Astrocyte of the spinal cord (primary cell): ENCODE data around the gene PBLD.

Experiments
- DNase-seq: peaks from one replicate; pipeline ENCODE4 v3.0.0; 2011; ENCODE audit warnings: low read depth, low spot score
- H3K4me3 ChIP-seq: 2 replicates; pipeline ENCODE4 v1.5.1; 2011; ENCODE audit warnings: low read depth, mild to moderate bottlenecking, low read length, moderate library complexity
- in situ Hi-C: cut with HindIII; loops from 2 replicates; pipeline ENCODE4 v1.10.0; 2017; ENCODE audit warnings: low sequenced_read_pairs
- TF ChIP-seq, protein P1 (sequence below): IDR thresholded peaks from 2 replicates; pipeline ENCODE4 v1.5.1; 2012; ENCODE audit warnings: low read depth, mild to moderate bottlenecking, low read length, inconsistent platforms

Gene PBLD

DNA sequence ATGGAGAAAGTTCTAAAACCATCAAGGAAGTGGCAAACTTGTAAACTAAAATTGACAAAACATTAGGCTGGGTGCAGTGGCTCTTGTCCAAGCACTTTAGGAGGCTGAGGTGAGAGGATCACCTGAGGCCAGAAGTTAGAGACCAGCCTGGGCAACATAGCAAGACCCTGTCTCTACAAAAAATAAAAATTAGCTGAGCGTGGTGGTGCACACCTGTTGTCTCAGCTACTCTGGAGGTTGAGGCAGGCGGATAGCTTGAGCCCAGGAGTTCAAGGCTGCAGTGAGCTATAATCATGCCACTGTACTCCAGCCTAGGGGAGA, 30.3 kb downstream of the PBLD start:
- TF ChIP-seq, protein P1, sequence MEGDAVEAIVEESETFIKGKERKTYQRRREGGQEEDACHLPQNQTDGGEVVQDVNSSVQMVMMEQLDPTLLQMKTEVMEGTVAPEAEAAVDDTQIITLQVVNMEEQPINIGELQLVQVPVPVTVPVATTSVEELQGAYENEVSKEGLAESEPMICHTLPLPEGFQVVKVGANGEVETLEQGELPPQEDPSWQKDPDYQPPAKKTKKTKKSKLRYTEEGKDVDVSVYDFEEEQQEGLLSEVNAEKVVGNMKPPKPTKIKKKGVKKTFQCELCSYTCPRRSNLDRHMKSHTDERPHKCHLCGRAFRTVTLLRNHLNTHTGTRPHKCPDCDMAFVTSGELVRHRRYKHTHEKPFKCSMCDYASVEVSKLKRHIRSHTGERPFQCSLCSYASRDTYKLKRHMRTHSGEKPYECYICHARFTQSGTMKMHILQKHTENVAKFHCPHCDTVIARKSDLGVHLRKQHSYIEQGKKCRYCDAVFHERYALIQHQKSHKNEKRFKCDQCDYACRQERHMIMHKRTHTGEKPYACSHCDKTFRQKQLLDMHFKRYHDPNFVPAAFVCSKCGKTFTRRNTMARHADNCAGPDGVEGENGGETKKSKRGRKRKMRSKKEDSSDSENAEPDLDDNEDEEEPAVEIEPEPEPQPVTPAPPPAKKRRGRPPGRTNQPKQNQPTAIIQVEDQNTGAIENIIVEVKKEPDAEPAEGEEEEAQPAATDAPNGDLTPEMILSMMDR = no peak
- in situ Hi-C loops = no loop called here
- no peak overlapping the region for H3K4me3 ChIP-seq
- no peak for DNase-seq

DNA sequence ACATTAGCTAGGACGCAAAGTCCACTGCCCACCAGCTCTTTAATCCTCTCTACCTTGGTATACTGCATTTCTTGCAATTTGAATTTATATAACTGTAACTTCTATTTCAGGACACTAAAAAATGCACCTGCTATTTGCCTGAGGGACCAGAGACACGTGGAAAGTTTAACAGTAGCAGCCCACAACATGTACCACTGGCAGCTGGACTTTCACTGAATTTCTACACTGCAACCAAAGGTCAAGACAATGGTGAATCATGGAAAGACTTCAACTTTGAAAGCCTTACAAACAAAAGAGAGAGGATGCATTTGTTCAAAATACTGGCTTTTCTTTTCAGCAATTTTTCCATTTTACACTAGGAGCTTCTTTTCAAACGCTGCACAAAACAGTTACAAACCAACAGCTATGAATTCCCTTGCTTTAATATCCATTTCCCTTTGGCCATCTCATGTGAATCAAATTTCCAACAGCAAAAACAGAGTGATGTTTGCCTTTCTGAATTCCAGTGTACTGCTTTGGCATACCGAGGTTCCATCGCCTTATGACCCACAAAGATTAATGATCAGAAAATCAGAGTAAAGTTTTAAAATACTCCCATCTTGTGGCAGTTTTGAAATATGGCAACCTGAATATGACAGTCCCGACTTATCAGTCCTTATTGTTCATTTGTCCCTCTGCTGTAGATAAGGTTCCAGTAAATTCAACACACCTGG, 30.8 kb downstream of the PBLD start:
- no peak overlapping the region for H3K4me3 ChIP-seq
- peak; percentile 61 for DNase-seq
- TF ChIP-seq, protein P1 = peak; percentile 45
- in situ Hi-C loops = no loop called here

GRCh38 chr10:68301301-68301700, 31.4 kb downstream of the PBLD start:
- H3K4me3 ChIP-seq = no peak overlapping the region
- TF ChIP-seq, protein P1 = no peak
- in situ Hi-C loops = no loop called here
- DNase-seq = no peak

DNA sequence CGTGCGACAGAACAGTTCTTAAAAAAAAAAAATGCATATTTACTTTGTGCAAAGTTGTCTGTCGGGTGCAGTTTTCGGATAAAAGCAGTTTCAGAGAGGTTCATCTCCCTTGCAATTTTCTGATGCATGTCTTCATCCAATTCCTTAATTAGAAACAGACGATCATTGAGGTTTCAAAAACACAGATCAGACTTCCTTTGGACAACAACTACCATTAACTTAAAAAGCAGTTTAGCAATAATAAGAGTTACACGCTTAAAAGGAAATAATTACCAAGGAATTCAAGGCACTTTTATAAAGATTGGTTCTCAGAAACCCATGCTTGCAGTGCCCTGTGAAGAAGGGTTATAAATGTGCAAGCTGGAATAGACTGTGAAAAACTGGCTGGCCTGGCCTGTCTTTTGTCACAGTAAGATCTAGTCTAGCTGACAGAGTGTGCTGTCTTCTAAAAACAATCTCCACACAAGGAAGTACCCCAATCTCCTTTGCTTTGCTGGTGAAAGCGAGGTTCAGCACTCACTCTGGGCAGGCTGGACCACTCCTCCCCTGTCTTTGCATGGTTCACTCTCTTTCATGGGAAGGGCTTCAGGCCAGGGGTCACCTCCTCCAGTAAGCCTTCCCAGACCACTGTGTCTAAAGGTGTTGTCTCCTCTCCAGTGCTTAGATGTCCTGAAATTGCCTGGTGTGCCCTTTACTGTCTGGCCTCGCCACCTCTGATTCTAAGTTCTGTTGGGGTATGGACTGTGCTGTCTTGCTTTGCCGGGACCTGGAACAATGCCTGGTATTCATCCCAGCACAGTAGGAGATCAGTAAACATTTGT, 35.7 kb downstream of the PBLD start:
- TF ChIP-seq, protein P1 = no peak
- in situ Hi-C loops = no loop called here
- H3K4me3 ChIP-seq = no peak overlapping the region
- DNase-seq = no peak

DNA sequence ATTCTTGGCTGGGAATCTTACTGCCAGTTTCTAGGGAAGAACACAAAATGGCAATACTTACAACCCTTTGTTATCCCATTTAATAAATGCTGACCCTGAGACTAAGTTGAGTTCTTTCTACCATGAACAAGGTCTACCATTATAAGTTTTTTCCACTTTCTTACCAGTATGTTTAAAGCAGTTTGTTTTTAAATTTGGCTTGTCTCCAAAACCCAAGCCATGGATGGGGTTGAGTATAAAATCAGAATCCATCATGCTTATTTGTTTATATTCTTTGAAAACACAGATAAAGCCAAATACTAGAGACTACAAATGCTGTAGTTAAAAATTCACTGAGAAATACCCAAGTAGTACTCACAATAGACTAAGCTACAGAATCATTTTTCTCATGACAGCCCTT, 42.0 kb downstream of the PBLD start:
- in situ Hi-C loops = no loop called here
- no peak overlapping the region for H3K4me3 ChIP-seq

GRCh38 chr10:68288717-68289116, 44.0 kb downstream of the PBLD start:
- H3K4me3 ChIP-seq = no peak overlapping the region
- DNase-seq = no peak
- in situ Hi-C loops = no loop called here
- TF ChIP-seq, protein P1 = no peak

More for the DNA sequence above, 42.0 kb downstream of the PBLD start:
- TF ChIP-seq, protein P1 = no peak
- no peak for DNase-seq
